HepG2 (cell line): ENCODE data around the gene CTXN1. TPM values are rescaled to one million over a fixed set of nuclear protein-coding genes. Genes with fewer than 3 reads are reported as not detected.
A peak's percentile ranks its signal among the peaks of the same experiment; 100 is the strongest.

Experiments used
- BATF2 ChIP-seq: sonication (generic); formaldehyde crosslinking; IDR thresholded peaks from 2 replicates; pipeline ENCODE4 v1.8.0; 2022; ENCODE audit warnings: mild to moderate bottlenecking, missing genetic modification reagents, moderate library complexity
- CEBPZ ChIP-seq: IDR thresholded peaks from 2 replicates; pipeline ENCODE4 v1.6.1; 2012; ENCODE audit warnings: low read length, improper control_type of control experiment
- MIER2 ChIP-seq: IDR thresholded peaks from 2 replicates; pipeline ENCODE4 v1.6.1; 2016; ENCODE audit warnings: missing biosample characterization, missing genetic modification reagents
- MNT ChIP-seq: fragments of 450-650 bp; IDR thresholded peaks from 2 replicates; pipeline ENCODE4 v1.6.1; 2016
- NFE2L1 ChIP-seq: sonication (generic); formaldehyde crosslinking; IDR thresholded peaks from 2 replicates; pipeline ENCODE4 v1.4.0; 2020; ENCODE audit warnings: missing genetic modification reagents, mild to moderate bottlenecking, borderline replicate concordance
- SCMH1 ChIP-seq: sonication (generic); formaldehyde crosslinking; IDR thresholded peaks from 2 replicates; pipeline ENCODE4 v1.9.0; 2021; ENCODE audit warnings: missing genetic modification reagents, mild to moderate bottlenecking, borderline replicate concordance
- SKI ChIP-seq: fragments of 450-650 bp; IDR thresholded peaks from one replicate; pipeline ENCODE4 v1.6.1; 2018; ENCODE audit warnings: mild to moderate bottlenecking; ENCODE audit not compliant: partially characterized antibody
- SMARCC2 ChIP-seq: fragments of 450-650 bp; IDR thresholded peaks from 2 replicates; pipeline ENCODE4 v1.6.1; 2017; ENCODE audit warnings: antibody characterized with exemption, mild to moderate bottlenecking
- STAT5B ChIP-seq: sonication (generic); formaldehyde crosslinking; IDR thresholded peaks from 2 replicates; pipeline ENCODE4 v1.4.0; 2020; ENCODE audit warnings: missing genetic modification reagents
- TIGD3 ChIP-seq: sonication (generic); formaldehyde crosslinking; IDR thresholded peaks from 2 replicates; pipeline ENCODE4 v1.5.1; 2020; ENCODE audit warnings: mild to moderate bottlenecking, missing genetic modification reagents, borderline replicate concordance
- WIZ ChIP-seq: sonication (generic); formaldehyde crosslinking; IDR thresholded peaks from 2 replicates; pipeline ENCODE4 v1.5.1; 2020; ENCODE audit warnings: mild to moderate bottlenecking, missing genetic modification reagents
- XBP1 ChIP-seq: sonication (generic); formaldehyde crosslinking; IDR thresholded peaks from 2 replicates; pipeline ENCODE4 v1.5.0; 2020; ENCODE audit warnings: missing genetic modification reagents
- ZFP62 ChIP-seq: sonication (generic); formaldehyde crosslinking; IDR thresholded peaks from 2 replicates; pipeline ENCODE4 v1.4.0; 2020; ENCODE audit warnings: missing genetic modification reagents
- ZNF253 ChIP-seq: sonication (generic); formaldehyde crosslinking; IDR thresholded peaks from 2 replicates; pipeline ENCODE4 v1.8.0; 2022; ENCODE audit warnings: mild to moderate bottlenecking, missing genetic modification reagents, borderline replicate concordance
- ZNF343 ChIP-seq: sonication (generic); formaldehyde crosslinking; IDR thresholded peaks from 2 replicates; pipeline ENCODE4 v1.4.0; 2020; ENCODE audit warnings: mild to moderate bottlenecking, missing genetic modification reagents
- ZNF414 ChIP-seq: sonication (generic); formaldehyde crosslinking; IDR thresholded peaks from 2 replicates; pipeline ENCODE4 v1.5.0; 2020; ENCODE audit warnings: missing genetic modification reagents
- ZNF562 ChIP-seq: sonication (generic); formaldehyde crosslinking; IDR thresholded peaks from 2 replicates; pipeline ENCODE4 v1.8.0; 2022; ENCODE audit warnings: missing genetic modification reagents, borderline replicate concordance
- ZNF577 ChIP-seq: sonication (generic); formaldehyde crosslinking; IDR thresholded peaks from 2 replicates; pipeline ENCODE4 v1.4.0; 2020; ENCODE audit warnings: mild to moderate bottlenecking, low read depth, missing genetic modification reagents, borderline replicate concordance
- ZNF747 ChIP-seq: sonication (generic); formaldehyde crosslinking; IDR thresholded peaks from 2 replicates; pipeline ENCODE4 v1.8.1; 2023; ENCODE audit warnings: missing genetic modification reagents, mild to moderate bottlenecking, borderline replicate concordance
- ZNF75D ChIP-seq: sonication (generic); formaldehyde crosslinking; IDR thresholded peaks from 2 replicates; pipeline ENCODE4 v1.8.1; 2023; ENCODE audit warnings: missing genetic modification reagents, mild to moderate bottlenecking, borderline replicate concordance
- ZNF776 ChIP-seq: sonication (generic); formaldehyde crosslinking; IDR thresholded peaks from 2 replicates; pipeline ENCODE4 v1.4.0; 2020; ENCODE audit warnings: mild to moderate bottlenecking, missing genetic modification reagents
- ZSCAN12 ChIP-seq: sonication (generic); formaldehyde crosslinking; IDR thresholded peaks from 2 replicates; pipeline ENCODE4 v1.9.0; 2021; ENCODE audit warnings: mild to moderate bottlenecking, missing genetic modification reagents
- polyA plus RNA-seq, 8 experiments: library from polyadenylated mRNA; depleted of rRNA in 3 of 8; stranded (reverse) in 7 of 8; unstranded in 1 of 8; fragments of >200 nt; fragmentation: Illumina TruSeq in 4 of 8; extraction: Trizol in 4 of 8; gene quantifications; 2 replicates each; pipeline versions ENCODE4 v1.2.1 to v1.2.3, GENCODE V29; 2011 to 2016; ENCODE audit warnings: low read depth in 4 of 8, missing spikeins in 1 of 8, mixed read lengths in 1 of 8; ENCODE audit not compliant: insufficient read depth in 1 of 8
- total RNA-seq, 5 experiments: library from RNA; depleted of rRNA; stranded (reverse); fragments of >200 nt; fragmentation: Illumina TruSeq; extraction: Trizol; gene quantifications; 2 replicates each; pipeline ENCODE4 v1.2.3, GENCODE V29; 2016; ENCODE audit warnings: low read depth in 1 of 5

The CTXN1 gene
- total and polyA plus RNA-seq, 2 of the 13 experiments (the other 11 are each of a cell fraction or from before 2014, with no cell fraction given), result 0.11 TPM; not detected in 1

- TF ChIP-seq ZSCAN12 (CRISPR knock-in tag), result no peak
- no peak for TF ChIP-seq ZNF343 (CRISPR knock-in tag)
- peak; percentile 87; the same call in 1 of the 2 replicates for TF ChIP-seq ZNF776 (CRISPR knock-in tag)
- peak; percentile 71; the same call in 1 of the 2 replicates for TF ChIP-seq ZNF253 (CRISPR knock-in tag)
- TF ChIP-seq MNT, result peak; percentile 89
- no peak for TF ChIP-seq SCMH1 (CRISPR knock-in tag)
- TF ChIP-seq ZFP62 (CRISPR knock-in tag), result no peak
- TF ChIP-seq ZNF747 (CRISPR knock-in tag), result peak; percentile 88; the same call in 1 of the 2 replicates
- no peak for TF ChIP-seq SMARCC2
- 0 out of 2 replicates have a peak, but pooled peaks have one; percentile 85 for TF ChIP-seq TIGD3 (CRISPR knock-in tag)
- no peak for TF ChIP-seq BATF2 (CRISPR knock-in tag)
- no peak for TF ChIP-seq ZNF414 (CRISPR knock-in tag)
- TF ChIP-seq WIZ (CRISPR knock-in tag), result peak; percentile 95
- peak; percentile 15 for TF ChIP-seq SKI
- TF ChIP-seq ZNF562 (CRISPR knock-in tag), result no peak
- TF ChIP-seq STAT5B (CRISPR knock-in tag), result no peak
- no peak; the same call in 1 of the 2 replicates for TF ChIP-seq ZNF75D (CRISPR knock-in tag)
- TF ChIP-seq ZNF577 (CRISPR knock-in tag), result no peak
- no peak for TF ChIP-seq CEBPZ
- no peak for TF ChIP-seq NFE2L1 (CRISPR knock-in tag)
- TF ChIP-seq MIER2 (CRISPR knock-in tag), result no peak
- TF ChIP-seq XBP1, result no peak
These were observed 22.5 kb downstream of the CTXN1 start, which contains the start of gene MAP2K7 (continued) for GRCh38 chr19:7903244-7904073.
